GM21576 (cell line): Measurements from ENCODE around the gene CDH23.
"Not testable (repeated sequence)": the region's sequence is repeated elsewhere in the genome, so short reads cannot be mapped to it uniquely, and the experiment has no call there.

ENCODE experiments used
- ATAC-seq: cut with Tn5 transposase; IDR thresholded peaks from one replicate; pipeline ENCODE4 v1.9.1; 2021; ENCODE audit warnings: mild to moderate bottlenecking, moderate library complexity; ENCODE audit not compliant: unreplicated experiment

Gene CDH23

DNA sequence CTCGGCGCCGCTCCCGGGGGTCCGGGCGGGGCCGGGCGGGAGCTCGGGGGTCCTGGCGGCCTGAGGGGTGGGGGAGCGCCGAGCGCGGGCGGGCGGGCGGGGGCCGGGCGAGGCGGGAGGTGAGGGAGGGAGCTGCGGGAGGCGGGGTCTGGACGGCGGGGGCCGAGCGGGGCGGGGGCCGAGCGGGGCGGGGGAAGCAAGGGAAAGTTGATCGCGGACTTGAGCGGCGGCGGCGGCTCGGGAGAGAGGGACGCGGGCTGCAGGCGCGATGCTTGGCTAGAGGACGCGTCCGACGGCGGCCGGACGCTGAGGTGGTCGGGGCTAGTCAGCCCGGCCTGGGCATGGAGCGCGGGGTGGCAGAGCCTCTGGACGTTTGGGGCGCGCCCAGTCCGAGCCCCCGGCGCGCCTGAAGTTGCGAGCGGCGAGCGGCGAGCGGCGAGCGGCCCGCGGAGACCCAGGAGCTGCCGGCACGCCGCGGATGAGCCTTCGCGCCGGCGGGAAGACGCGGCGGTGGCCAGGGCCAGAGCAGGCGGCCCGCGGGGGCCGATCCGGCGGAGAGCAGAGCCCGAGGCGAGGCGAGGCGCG is at the start of gene CDH23:
TSS of gene CDH23 (plus strand) at position 210 of the 585 bp plus-strand sequence. CDS start 42,912 bp downstream, outside the sequence.
- ATAC-seq, result no peak

DNA sequence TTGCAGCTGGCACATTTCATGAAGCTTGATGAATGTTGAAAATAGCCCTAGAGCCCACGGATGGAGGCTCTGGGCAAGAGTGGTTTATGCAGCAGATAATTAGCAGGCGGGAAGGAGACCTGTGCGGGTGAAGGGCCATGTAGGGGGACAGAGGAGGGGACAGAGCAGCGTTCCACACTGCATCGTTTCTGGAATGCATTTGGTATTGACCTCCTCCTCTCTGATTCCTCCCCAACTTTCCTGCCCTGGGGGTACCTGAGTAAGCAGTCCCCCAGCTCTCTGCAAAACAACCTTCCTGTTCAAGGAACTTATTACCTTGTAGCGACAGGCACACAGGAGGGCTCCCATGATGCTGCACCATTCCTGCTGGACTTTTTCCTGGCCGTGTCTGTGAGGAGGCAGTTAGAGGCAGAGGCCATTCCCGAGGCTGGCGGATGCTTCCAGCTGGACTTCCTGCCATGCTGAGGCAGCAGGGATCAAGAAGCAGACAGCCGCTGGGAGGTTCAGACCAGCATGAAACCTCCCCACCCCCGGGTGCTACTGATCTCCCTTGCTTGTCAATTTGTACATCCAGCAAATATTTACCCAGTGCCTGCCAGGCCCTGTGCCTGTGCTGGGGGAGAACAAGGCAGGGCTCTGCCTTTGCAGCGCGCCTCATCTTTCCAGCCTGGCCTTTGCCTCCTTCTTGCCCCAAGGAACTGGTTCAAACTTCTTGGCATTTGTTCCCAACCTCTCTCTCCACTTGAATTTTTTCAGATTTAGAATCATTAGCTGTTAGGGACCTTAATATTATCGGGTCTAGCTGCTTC is 48.9 kb upstream of the CDH23 start:
- no peak for ATAC-seq

DNA sequence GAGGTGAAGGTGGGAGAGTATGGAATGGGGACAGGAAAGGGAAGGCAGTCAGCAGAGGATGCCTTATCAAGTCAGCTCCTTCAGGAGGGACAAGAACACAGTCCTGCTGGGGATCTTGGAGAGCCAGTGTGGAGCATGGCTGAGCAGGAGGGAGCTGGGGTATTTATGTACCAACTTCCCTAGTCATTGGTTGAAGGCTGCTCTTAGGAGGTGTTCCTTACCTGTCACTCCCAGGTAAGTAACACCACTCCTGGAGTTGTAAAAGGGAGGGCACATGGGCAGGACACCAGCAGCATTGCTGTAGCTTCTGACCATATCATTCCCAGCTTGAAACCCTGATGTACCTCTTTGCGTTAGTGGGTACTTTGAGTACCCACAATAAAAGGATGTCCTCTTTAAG is 47.9 kb upstream of the CDH23 start:
- ATAC-seq, result no peak

DNA sequence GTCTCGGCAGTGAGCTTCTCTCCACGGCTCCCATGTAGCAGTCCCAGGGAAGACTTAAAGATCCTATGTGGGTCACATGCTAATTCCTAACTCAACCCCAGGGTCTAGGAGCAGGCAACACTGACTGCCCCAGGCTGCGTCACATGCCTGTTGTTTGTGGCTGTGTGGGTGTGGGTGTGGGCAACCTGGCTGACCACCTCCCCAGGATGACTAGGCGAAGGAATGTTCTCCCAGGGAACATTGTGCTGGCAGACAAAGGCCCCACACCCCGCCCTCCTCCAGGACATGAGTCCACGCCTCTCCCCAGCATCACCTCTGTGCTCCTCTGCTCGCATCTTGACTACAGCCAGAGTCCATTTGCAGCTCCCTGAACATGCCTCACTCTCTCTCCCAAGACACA is 47.3 kb upstream of the CDH23 start:
- no peak for ATAC-seq

GRCh38 chr10:71351087-71351486 is 45.6 kb upstream of the CDH23 start:
- ATAC-seq, result no peak

- no peak for ATAC-seq
Observed at GRCh38 chr10:71351628-71352319, 44.9 kb upstream of the CDH23 start.

DNA sequence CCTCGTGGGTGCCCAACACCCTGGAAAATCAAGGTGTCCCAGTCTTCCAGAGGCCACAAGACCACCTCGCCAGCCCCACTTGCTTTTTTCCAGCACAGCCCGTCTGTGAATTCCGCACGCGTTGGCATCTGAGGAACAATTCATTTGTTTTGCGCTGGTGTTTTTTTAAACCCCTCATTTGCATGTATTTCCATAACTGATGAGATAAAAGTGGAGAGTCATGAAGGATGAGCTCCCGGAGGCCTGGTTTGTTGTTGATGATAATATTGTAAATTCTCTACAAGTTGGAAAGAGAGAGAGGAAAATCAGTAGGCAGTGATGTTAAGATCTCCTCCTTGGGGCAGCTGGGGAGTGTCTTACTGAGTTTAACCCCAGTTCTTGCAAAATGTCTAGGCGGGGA is 43.1 kb upstream of the CDH23 start:
- no peak for ATAC-seq

DNA sequence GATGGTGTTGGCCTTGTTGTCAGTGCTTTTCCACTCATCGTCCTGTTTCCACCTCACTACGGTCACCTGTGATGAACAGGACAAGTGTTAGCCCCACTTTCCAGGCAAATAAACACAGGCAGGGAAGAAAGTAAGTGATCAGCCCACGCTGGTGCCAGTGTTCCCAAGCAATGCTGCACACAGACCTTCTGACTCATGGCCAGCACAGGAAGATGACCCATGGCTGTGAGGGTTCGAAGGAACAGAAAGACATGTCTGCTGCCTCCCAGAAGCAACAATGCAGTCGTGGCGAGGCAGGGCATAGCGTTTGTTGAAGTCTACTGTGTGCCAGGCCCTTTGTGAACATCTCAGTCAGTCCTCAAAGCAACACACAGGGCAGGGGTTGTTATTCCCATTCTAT is 41.9 kb upstream of the CDH23 start:
- no peak for ATAC-seq

- no peak for ATAC-seq
Observed at GRCh38 chr10:71355886-71356285, 40.8 kb upstream of the CDH23 start.

DNA sequence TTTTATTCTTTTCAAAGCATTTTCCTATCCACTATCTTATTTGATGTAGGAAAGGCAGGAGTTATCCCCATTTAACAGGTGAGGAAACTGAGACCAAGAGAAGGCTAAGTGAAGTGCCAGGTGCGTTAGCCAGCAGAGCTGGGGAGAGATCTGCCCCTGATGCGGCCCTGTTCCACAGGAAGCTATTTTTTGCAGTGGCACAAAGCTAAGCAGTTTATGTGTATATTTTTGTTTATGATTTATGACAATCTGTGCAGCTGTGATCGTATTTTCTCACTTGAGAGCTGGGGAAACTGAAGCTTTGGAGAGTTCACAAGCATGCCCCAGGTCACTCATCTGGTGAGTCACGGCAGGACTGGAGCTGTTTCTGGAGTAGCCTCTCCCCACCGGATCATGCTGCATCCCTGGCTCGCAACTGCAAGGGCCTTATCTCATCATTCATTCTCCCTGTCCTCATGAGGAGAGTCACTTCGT is 38.9 kb upstream of the CDH23 start:
- ATAC-seq, result no peak

DNA sequence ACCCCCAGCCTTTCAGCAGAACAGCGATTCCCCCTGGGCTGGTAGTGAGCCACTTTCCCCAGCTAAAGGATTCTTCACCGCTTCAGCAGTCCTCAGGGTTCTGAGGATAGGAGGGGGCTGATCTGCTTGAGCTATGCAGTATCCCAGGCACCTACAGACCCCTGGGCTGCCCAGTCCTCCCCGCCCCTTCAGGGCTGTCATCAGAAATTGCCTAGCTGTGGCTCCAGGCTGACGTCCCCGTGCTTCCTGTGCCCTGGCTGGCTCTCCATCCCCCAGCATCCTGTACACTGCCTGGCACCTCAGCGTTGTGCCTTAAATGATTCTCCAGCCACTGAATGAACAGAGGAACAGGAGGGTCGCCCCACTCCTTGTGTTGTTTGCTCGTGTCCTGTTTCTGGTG is 38.4 kb upstream of the CDH23 start:
- no peak for ATAC-seq

DNA sequence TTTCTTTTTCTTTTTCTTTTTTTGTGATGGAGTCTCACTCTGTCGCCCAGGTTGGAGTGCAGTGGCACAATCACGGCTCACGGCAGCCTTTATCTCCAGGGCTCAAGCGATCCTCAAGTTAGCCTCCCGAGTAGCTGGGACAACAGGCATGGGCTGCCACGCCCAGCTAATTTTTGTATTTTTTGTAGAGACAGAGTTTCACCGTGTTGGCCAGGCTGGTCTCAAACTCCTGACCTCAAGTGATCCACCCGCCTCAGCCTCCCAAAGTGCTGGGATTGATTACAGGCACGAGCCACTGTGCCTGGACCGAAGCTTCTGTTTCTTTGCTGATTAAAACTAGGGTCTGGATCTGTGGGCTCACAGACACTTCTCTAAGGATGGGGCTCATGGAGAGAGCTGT is 37.8 kb upstream of the CDH23 start:
- ATAC-seq, result not testable (repeated sequence)

GRCh38 chr10:71359364-71360046 is 37.2 kb upstream of the CDH23 start:
- peak; percentile 52 for ATAC-seq

- ATAC-seq, result no peak
Observed at GRCh38 chr10:71360735-71361134, 36.0 kb upstream of the CDH23 start.

DNA sequence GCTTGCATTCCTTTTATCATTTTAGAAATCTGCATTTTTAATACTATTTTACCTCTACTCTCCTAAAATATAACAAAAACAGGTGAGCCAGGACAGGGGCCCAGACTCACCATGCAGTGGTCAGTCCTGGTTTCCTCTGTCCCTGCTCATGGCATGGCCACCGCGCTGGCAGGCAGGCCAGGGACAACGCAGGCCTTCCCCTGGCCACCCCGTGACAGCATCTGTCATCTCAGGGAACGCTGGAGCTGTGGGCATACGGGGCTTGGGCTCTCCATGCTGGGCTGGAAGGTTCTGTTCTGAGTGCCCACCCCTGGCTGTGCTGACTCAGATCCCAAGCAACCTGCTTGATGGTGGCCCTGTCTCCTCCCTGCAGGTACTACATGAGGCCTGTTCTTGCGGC is 35.1 kb upstream of the CDH23 start:
- ATAC-seq, result no peak

GRCh38 chr10:71362141-71362540 is 34.6 kb upstream of the CDH23 start:
- ATAC-seq, result no peak

GRCh38 chr10:71363936-71364335 is 32.8 kb upstream of the CDH23 start:
- no peak for ATAC-seq

GRCh38 chr10:71365366-71365765 is 31.4 kb upstream of the CDH23 start:
- no peak for ATAC-seq

- ATAC-seq, result no peak
Observed at GRCh38 chr10:71366690-71367089, 30.0 kb upstream of the CDH23 start.

- no peak for ATAC-seq
Observed at GRCh38 chr10:71367271-71367670, 29.4 kb upstream of the CDH23 start.

DNA sequence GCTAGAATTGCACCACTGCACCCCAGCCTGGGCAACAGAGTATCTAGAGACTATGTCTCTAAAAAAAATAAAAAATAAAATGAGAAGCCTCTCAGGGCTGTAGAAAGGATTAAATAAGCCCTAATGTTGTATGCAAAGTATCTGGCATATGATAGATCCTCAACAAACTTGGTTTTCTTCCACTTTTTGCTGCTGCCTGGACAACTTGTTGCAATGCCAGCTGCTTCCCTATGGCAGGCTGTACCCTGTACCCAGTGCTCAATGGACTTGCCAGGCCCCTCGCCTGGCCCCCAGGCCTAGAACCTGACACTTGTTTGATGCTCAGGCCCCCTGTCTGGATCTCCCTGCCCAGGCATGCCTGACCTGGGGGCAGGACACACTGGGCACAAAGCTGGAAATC is 28.5 kb upstream of the CDH23 start:
- no peak for ATAC-seq
